Activated CD4-positive, alpha-beta memory T cell treated with anti-CD3 and anti-CD28 coated beads for 36 hours (primary cell): ENCODE measurements around the gene KIAA0753. TPM values are rescaled to one million over a fixed set of nuclear protein-coding genes. Genes with fewer than 3 reads are reported as not detected.

Source experiments
- CTCF ChIA-PET: fragments of 350-600 bp; sonication (Branson Sonifier 250); formaldehyde crosslinking; loops from one replicate; lab custom pipeline; 2021; ENCODE audit warnings: antibody characterized with exemption, inconsistent platforms; lab: Charles Lee
- POLR2A ChIA-PET: fragments of 350-600 bp; sonication (Branson Sonifier 250); formaldehyde crosslinking; loops from one replicate; lab custom pipeline; 2021; ENCODE audit warnings: antibody characterized with exemption; lab: Charles Lee
- DNase-seq: peaks from one replicate; pipeline ENCODE4 v3.0.0-alpha.2; 2020
- H3K27ac Mint-ChIP-seq: one replicate; pipeline ENCODE4 v1.8.0; 2021; ENCODE audit warnings: mixed read lengths
- H3K27me3 Mint-ChIP-seq: one replicate; pipeline ENCODE4 v1.8.0; 2021; ENCODE audit warnings: mixed read lengths
- H3K36me3 Mint-ChIP-seq: one replicate; pipeline ENCODE4 v1.8.0; 2021; ENCODE audit warnings: mixed read lengths
- H3K4me1 Mint-ChIP-seq: one replicate; pipeline ENCODE4 v1.8.0; 2021; ENCODE audit warnings: low read depth, mixed read lengths
- H3K4me3 Mint-ChIP-seq: one replicate; pipeline ENCODE4 v1.8.0; 2021; ENCODE audit warnings: mild to moderate bottlenecking, mixed read lengths
- H3K9me3 Mint-ChIP-seq: one replicate; pipeline ENCODE4 v1.8.0; 2021; ENCODE audit warnings: mixed read lengths
- intact Hi-C: fragments of 100-400 bp; cut with micrococcal nuclease; formaldehyde crosslinking; loops from one replicate; pipeline ENCODE4 v1.15.1; 2023
- total RNA-seq, 2 experiments: library from RNA; stranded (reverse); gene quantifications; one replicate each; pipeline ENCODE4 v1.2.3, GENCODE V29; 2021

KIAA0753 gene
- total RNA-seq, 2 experiments from 2014 or later = 14.2 to 14.7 TPM

- Mint-ChIP-seq H3K9me3 (no peaks in the 10 kb centered on the region), H3K4me3 (no peak overlapping the region), H3K4me1 (no peaks in the 10 kb centered on the region), H3K27ac (no peak overlapping the region), H3K27me3 (no peaks in the 10 kb centered on the region), H3K36me3 (peaks cover 49% of the 10 kb centered on the region)
- intact Hi-C loops = no loop called here
- no peak for DNase-seq
- POLR2A ChIA-PET = no interaction called here
- CTCF ChIA-PET = no interaction called here
These were observed 48.8 kb downstream of the KIAA0753 start for GRCh38 chr17:6591599-6592158.

GRCh38 chr17:6589266-6589946 is 51.1 kb downstream of the KIAA0753 start:
- intact Hi-C loops = no loop called here
- no peak overlapping the region for H3K27ac Mint-ChIP-seq
- H3K4me3 Mint-ChIP-seq = no peak overlapping the region
- peaks cover 6% of the 10 kb centered on the region for H3K9me3 Mint-ChIP-seq
- POLR2A ChIA-PET = no interaction called here
- peaks cover 55% of the 10 kb centered on the region for H3K36me3 Mint-ChIP-seq
- no peaks in the 10 kb centered on the region for H3K27me3 Mint-ChIP-seq
- no peak for DNase-seq
- H3K4me1 Mint-ChIP-seq = no peaks in the 10 kb centered on the region
- CTCF ChIA-PET = no interaction called here

DNA sequence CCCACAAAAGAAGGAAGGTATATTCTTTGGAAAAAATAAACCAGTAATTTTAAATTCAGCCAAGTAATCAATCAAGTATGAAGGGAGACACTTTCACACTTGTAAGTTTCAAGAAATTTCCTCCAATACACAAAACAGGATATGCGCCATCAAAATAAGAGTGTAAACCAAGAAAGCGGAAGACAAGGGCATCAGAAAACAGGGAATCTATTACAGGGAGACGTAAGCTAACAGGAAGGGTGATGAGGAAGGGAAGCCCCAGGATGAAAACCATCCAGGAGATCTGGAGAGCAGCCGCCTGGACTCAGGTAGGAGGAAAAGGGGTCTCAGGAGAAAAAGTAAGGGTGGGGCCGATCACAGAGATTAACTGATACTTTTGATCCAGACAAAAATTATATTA is 52.3 kb downstream of the KIAA0753 start:
- H3K27me3 Mint-ChIP-seq = no peaks in the 10 kb centered on the region
- no peak for DNase-seq
- peaks cover 6% of the 10 kb centered on the region for H3K9me3 Mint-ChIP-seq
- peaks cover 59% of the 10 kb centered on the region for H3K36me3 Mint-ChIP-seq
- no peak overlapping the region for H3K27ac Mint-ChIP-seq
- intact Hi-C loops = no loop called here
- no peaks in the 10 kb centered on the region for H3K4me1 Mint-ChIP-seq
- ChIA-PET CTCF (no interaction called here), POLR2A (no interaction called here)
- H3K4me3 Mint-ChIP-seq = no peak overlapping the region

DNA sequence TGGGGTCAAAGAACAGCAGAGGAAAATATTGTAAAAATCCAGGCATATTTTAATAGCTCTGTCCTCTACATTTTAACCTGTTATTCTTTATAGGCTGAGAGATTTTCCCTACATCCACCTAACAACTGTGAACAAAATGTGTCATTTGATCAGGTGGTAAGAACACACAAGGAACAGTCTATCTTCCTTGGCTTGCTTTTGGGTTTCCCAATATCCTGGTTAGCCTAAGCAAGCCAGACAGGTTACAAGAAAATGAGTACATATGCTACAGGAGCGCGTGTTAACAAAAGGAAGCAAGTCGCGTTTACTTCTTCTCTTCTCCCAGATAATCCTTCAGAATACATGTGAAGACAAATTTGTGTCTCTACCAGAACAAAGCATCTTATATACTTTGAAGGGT is 53.2 kb downstream of the KIAA0753 start:
- DNase-seq = no peak
- intact Hi-C loops = no loop called here
- Mint-ChIP-seq H3K4me3 (no peak overlapping the region), H3K27me3 (no peaks in the 10 kb centered on the region), H3K4me1 (no peaks in the 10 kb centered on the region), H3K27ac (no peak overlapping the region), H3K36me3 (peaks cover 59% of the 10 kb centered on the region), H3K9me3 (peaks cover 6% of the 10 kb centered on the region)
- ChIA-PET CTCF (no interaction called here), POLR2A (no interaction called here)

- no peaks in the 10 kb centered on the region for H3K4me1 Mint-ChIP-seq
- intact Hi-C loops = no loop called here
- CTCF ChIA-PET = no interaction called here
- H3K27me3 Mint-ChIP-seq = no peaks in the 10 kb centered on the region
- no peak overlapping the region for H3K4me3 Mint-ChIP-seq
- no peak for DNase-seq
- peaks cover 40% of the 10 kb centered on the region for H3K36me3 Mint-ChIP-seq
- POLR2A ChIA-PET = no interaction called here
- peaks cover 6% of the 10 kb centered on the region for H3K9me3 Mint-ChIP-seq
- H3K27ac Mint-ChIP-seq = no peak overlapping the region
These were observed 57.1 kb downstream of the KIAA0753 start for GRCh38 chr17:6583411-6583810.

DNA sequence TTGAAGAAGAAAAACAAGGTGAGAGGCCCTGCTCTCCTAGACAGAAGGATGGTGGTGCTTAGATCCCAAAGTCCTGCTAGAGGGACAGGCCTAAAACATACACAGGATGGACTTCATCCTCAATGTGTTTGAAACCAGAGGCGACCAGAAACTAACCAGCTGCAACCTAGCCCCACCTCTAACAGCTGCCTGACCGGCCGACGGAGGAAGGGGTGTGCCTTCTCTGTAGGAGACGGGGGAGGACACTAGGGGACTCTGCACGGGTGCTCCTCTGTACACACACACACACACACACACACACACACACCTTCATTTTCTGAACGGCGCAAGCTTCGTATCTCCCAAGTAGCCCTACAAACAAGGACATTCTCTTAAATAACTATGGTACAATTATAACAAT is 59.9 kb downstream of the KIAA0753 start:
- Mint-ChIP-seq H3K9me3 (peaks cover under 1% of the 10 kb centered on the region), H3K27ac (no peak overlapping the region), H3K27me3 (no peaks in the 10 kb centered on the region), H3K4me3 (no peak overlapping the region), H3K4me1 (peaks cover 6% of the 10 kb centered on the region), H3K36me3 (peaks cover 27% of the 10 kb centered on the region)
- CTCF ChIA-PET = no interaction called here
- DNase-seq = no peak
- POLR2A ChIA-PET = no interaction called here
- intact Hi-C loops = no loop called here

- peaks cover 15% of the 10 kb centered on the region for H3K4me1 Mint-ChIP-seq
- ChIA-PET CTCF (no interaction called here), POLR2A (no interaction called here)
- intact Hi-C loops = loop anchor here (5.0 kb wide), 1 partner anchor 64 kb away; the partner anchor contains the start of genes KIAA0753 and TXNDC17
- H3K27me3 Mint-ChIP-seq = no peaks in the 10 kb centered on the region
- peaks cover 12% of the 10 kb centered on the region for H3K36me3 Mint-ChIP-seq
- no peak overlapping the region for H3K4me3 Mint-ChIP-seq
- no peak overlapping the region for H3K27ac Mint-ChIP-seq
- no peak for DNase-seq
- no peaks in the 10 kb centered on the region for H3K9me3 Mint-ChIP-seq
These were observed 62.0 kb downstream of the KIAA0753 start for GRCh38 chr17:6578491-6578890.

DNA sequence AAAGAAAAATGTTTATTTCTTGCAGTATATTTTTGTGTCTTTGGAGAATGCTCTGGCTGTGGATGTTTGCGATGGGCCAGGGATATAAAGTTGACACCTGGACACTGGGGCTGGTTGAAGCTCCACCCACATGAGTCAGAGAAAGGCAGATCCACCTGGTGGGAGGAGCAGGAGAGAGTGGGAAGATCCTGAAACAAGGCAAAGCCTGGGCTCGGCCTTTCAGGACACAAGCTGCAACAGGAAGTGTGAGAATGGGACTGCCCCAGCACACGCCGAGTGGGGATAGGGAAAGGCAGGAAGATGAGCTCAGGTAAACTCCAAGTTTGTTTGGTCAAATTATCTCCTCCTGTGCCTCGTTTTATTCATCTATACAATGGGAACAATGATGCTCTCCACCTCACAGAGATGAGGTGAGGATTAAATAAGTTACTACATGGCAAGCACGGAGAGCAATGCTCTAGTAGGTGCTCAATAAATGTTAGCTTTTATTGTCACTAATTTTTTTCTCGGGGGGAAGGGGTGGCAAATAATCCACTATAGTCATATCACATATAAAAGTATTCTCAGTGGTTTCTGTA is 62.7 kb downstream of the KIAA0753 start:
- intact Hi-C loops = loop anchor here (5.0 kb wide), 1 partner anchor 65 kb away; the partner anchor contains the start of genes KIAA0753 and TXNDC17
- no peak overlapping the region for H3K27ac Mint-ChIP-seq
- H3K36me3 Mint-ChIP-seq = peaks cover 9% of the 10 kb centered on the region
- H3K9me3 Mint-ChIP-seq = no peaks in the 10 kb centered on the region
- ChIA-PET POLR2A (interaction anchor here (0.7 to 1.0 kb wide), 2 partner anchors 10 to 236 kb away, joined by 3 read pairs; no protein-coding TSS in a partner anchor), CTCF (interaction anchor here (0.5 to 0.8 kb wide), 2 partner anchors 28 to 105 kb away, joined by 3 read pairs; no protein-coding TSS in a partner anchor)
- H3K4me1 Mint-ChIP-seq = peaks cover 15% of the 10 kb centered on the region
- no peaks in the 10 kb centered on the region for H3K27me3 Mint-ChIP-seq
- H3K4me3 Mint-ChIP-seq = no peak overlapping the region
- no peak for DNase-seq

DNA sequence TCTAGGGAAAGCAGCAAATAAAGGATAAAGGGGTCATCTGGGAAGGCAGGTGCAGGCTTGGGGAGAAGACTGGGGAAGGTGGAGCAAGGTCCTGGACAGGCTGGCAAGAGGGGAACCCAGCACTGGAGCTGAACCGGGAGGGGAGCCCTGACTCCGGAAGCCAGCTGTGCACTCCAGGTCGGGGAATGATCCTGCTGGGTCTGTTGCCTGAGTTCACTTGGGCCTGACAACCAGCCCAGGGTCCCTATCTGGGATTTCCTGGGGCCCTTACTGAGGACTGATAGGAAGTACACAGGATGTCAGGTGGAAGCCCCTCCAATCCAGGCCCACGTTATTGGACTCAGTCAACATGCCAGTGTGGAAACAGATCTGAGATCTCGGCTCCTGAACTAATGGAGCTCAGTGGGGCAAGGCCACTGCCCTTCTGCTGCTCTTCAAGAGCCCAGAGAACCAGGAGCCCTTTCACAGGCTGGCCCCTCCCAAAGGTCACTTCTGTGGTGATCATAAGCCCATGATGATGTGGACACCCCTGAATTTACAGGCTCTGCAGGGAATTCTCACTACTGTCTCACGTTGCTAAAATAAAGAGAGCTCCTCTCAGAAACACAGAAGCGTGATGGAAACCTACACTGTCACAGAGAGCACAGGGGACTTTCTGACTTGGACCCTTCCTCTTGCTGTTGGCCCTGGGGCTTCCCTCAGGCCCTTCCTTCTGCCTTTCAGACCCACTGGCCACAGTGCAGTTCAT is 64.3 kb downstream of the KIAA0753 start:
- intact Hi-C loops = loop anchor here (5.0 kb wide), 1 partner anchor 66 kb away; the partner anchor contains the start of genes KIAA0753 and TXNDC17
- ChIA-PET POLR2A (no interaction called here), CTCF (no interaction called here)
- Mint-ChIP-seq H3K4me3 (no peak overlapping the region), H3K4me1 (peaks cover 15% of the 10 kb centered on the region), H3K27ac (no peak overlapping the region), H3K9me3 (no peaks in the 10 kb centered on the region), H3K36me3 (peaks cover 7% of the 10 kb centered on the region), H3K27me3 (no peaks in the 10 kb centered on the region)
- DNase-seq = no peak

DNA sequence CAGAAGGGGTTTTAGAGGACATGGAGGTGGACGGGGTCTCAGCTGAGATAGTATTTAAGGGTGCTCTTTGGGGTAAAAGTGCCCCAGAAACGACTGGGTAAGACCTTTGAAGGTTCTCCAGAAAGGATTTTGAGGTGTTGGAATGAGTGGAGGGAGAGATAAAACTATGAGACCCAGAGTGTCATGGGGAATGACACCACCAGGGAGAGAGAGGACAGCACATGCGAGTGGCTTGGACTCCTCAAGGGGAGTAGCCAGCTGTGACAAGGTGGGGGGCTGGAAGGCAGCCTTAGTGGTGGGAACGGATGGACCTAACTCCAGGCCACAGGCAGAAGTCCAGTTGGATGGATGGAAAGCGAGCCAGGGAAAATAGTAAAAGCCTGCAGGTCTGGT is 64.9 kb downstream of the KIAA0753 start:
- ChIA-PET CTCF (interaction anchor here (1.2 kb wide), 1 partner anchor 103 kb away, joined by 5 read pairs; no protein-coding TSS in a partner anchor), POLR2A (no interaction called here)
- Mint-ChIP-seq H3K4me3 (no peak overlapping the region), H3K9me3 (no peaks in the 10 kb centered on the region), H3K27ac (peak overlapping the region; percentile 7), H3K4me1 (peaks cover 15% of the 10 kb centered on the region), H3K27me3 (no peaks in the 10 kb centered on the region), H3K36me3 (peaks cover 7% of the 10 kb centered on the region)
- intact Hi-C loops = loop anchor here (5.0 kb wide), 1 partner anchor 67 kb away; the partner anchor contains the start of genes KIAA0753 and TXNDC17
- no peak for DNase-seq

DNA sequence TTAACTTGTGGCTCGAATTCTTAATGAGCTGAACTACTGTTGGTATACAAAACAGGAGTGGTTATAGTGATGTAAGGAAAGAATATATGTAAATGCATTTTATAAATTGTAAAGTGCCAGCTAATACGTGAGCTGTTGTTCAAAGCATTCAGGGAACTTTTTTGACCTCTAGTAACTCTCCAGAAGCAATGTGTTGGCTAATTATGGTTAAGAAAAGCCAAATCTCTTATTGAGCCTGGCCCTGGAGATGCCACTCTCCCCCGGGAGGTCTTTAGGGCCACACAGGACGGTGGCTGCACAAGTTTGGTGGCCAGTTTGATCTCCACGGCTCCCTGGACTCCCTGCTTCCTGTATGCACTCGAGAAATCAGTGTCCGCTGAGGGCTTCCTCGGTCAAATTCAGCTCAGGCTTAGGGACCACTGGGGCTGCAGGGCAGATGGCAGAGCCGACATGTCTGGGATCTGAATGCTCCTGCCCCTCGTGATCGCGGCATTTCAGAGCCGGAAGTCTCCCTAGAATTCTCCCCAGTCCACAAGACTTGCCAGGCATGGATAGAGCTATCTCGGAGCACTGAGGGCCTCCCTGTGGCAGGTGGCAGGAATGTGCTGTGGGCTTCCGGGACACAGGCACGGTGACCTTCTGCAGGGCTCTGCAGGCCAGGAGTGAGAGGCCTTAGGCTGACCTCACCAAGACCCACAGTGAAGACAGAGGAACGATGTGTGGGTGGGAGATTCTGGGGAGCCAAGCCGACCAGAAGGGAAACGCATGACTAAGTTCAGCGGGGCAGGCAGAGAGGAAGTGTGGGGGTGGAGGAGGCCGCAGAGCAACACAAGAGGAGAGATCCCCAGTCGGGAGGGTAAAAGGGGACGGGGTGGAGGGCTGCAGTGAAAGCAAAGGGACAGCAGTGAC is 65.6 kb downstream of the KIAA0753 start:
- ChIA-PET CTCF (interaction anchor here (1.2 kb wide), 1 partner anchor 102 kb away, joined by 5 read pairs; no protein-coding TSS in a partner anchor), POLR2A (no interaction called here)
- H3K4me3 Mint-ChIP-seq = no peak overlapping the region
- H3K4me1 Mint-ChIP-seq = peaks cover 15% of the 10 kb centered on the region
- H3K9me3 Mint-ChIP-seq = no peaks in the 10 kb centered on the region
- peak; percentile 75 for DNase-seq
- H3K36me3 Mint-ChIP-seq = peaks cover 7% of the 10 kb centered on the region
- peak overlapping the region; percentile 7 for H3K27ac Mint-ChIP-seq
- intact Hi-C loops = loop anchor here (5.0 kb wide), 1 partner anchor 67 kb away; the partner anchor contains the start of genes KIAA0753 and TXNDC17
- no peaks in the 10 kb centered on the region for H3K27me3 Mint-ChIP-seq
